ENCODE measurements around the gene LMX1A. TPM values are rescaled to one million over a fixed set of nuclear protein-coding genes. Genes with fewer than 3 reads are reported as not detected.

LMX1A gene
- polyA plus RNA-seq, 1 donor from 2014 or later, result not detected

- Mint-ChIP-seq H3K9me3 (peaks cover 0 to 2% (median 0%) of the 10 kb centered on the region in 3 donors), H3K4me1 (peaks cover 0 to 2% (median 0%) of the 10 kb centered on the region in 3 donors), H3K27me3 (peaks cover 7% of the 10 kb centered on the region), H3K36me3 (no peaks in the 10 kb centered on the region), H3K27ac (no peak overlapping the region), H3K4me3 (no peak overlapping the region)
These were observed 140.8 kb downstream of the LMX1A start for GRCh38 chr1:165215676-165216075.

GRCh38 chr1:165212229-165212628 lies 144.3 kb downstream of the LMX1A start:
- H3K9me3 Mint-ChIP-seq, result no peaks in the 10 kb centered on the region
- H3K36me3 Mint-ChIP-seq, result no peaks in the 10 kb centered on the region
- peaks cover 0 to 1% (median 0%) of the 10 kb centered on the region in 3 donors for H3K4me1 Mint-ChIP-seq
- no peaks in the 10 kb centered on the region for H3K27me3 Mint-ChIP-seq
- no peak overlapping the region for H3K27ac Mint-ChIP-seq
- no peak overlapping the region for H3K4me3 Mint-ChIP-seq

- Mint-ChIP-seq H3K9me3 (no peaks in the 10 kb centered on the region), H3K36me3 (no peaks in the 10 kb centered on the region), H3K27me3 (no peaks in the 10 kb centered on the region), H3K4me1 (no peaks in the 10 kb centered on the region), H3K4me3 (no peak overlapping the region), H3K27ac (no peak overlapping the region)
These were observed 148.5 kb downstream of the LMX1A start for GRCh38 chr1:165207853-165208515.

- Mint-ChIP-seq H3K4me3 (no peak overlapping the region), H3K27me3 (no peaks in the 10 kb centered on the region), H3K27ac (no peak overlapping the region), H3K36me3 (no peaks in the 10 kb centered on the region), H3K4me1 (no peaks in the 10 kb centered on the region), H3K9me3 (no peaks in the 10 kb centered on the region)
These were observed 151.4 kb downstream of the LMX1A start for GRCh38 chr1:165205145-165205544.

GRCh38 chr1:165204548-165204947 lies 152.0 kb downstream of the LMX1A start:
- no peaks in the 10 kb centered on the region for H3K4me1 Mint-ChIP-seq
- H3K9me3 Mint-ChIP-seq, result no peaks in the 10 kb centered on the region
- no peaks in the 10 kb centered on the region for H3K36me3 Mint-ChIP-seq
- no peak overlapping the region for H3K4me3 Mint-ChIP-seq
- no peaks in the 10 kb centered on the region for H3K27me3 Mint-ChIP-seq
- no peak overlapping the region for H3K27ac Mint-ChIP-seq

- no peaks in the 10 kb centered on the region for H3K4me1 Mint-ChIP-seq
- H3K27ac Mint-ChIP-seq, result no peak overlapping the region
- no peaks in the 10 kb centered on the region for H3K36me3 Mint-ChIP-seq
- peaks cover 1% of the 10 kb centered on the region for H3K27me3 Mint-ChIP-seq
- no peaks in the 10 kb centered on the region for H3K9me3 Mint-ChIP-seq
- no peak overlapping the region for H3K4me3 Mint-ChIP-seq
These were observed 165.4 kb downstream of the LMX1A start for GRCh38 chr1:165191087-165191486.

- no peak overlapping the region for H3K27ac Mint-ChIP-seq
- no peak overlapping the region for H3K4me3 Mint-ChIP-seq
- no peaks in the 10 kb centered on the region for H3K9me3 Mint-ChIP-seq
- no peaks in the 10 kb centered on the region for H3K36me3 Mint-ChIP-seq
- H3K27me3 Mint-ChIP-seq, result peaks cover 1% of the 10 kb centered on the region
- H3K4me1 Mint-ChIP-seq, result no peaks in the 10 kb centered on the region
These were observed 166.6 kb downstream of the LMX1A start for GRCh38 chr1:165189913-165190312.

- no peak overlapping the region for H3K4me3 Mint-ChIP-seq
- peaks cover 3 to 7% (median 4%) of the 10 kb centered on the region in 3 donors for H3K9me3 Mint-ChIP-seq
- peaks cover 1% of the 10 kb centered on the region for H3K27me3 Mint-ChIP-seq
- no peaks in the 10 kb centered on the region for H3K36me3 Mint-ChIP-seq
- no peak overlapping the region for H3K27ac Mint-ChIP-seq
- H3K4me1 Mint-ChIP-seq, result no peaks in the 10 kb centered on the region
These were observed 167.5 kb downstream of the LMX1A start for GRCh38 chr1:165189011-165189410.

GRCh38 chr1:165187031-165188009 lies 169.2 kb downstream of the LMX1A start:
- Mint-ChIP-seq H3K36me3 (peaks cover 2% of the 10 kb centered on the region), H3K4me3 (no peak overlapping the region), H3K4me1 (no peaks in the 10 kb centered on the region)

GRCh38 chr1:165185161-165185889 lies 171.2 kb downstream of the LMX1A start:
- peaks cover 10 to 21% (median 12%) of the 10 kb centered on the region in 3 donors for H3K9me3 Mint-ChIP-seq
- H3K36me3 Mint-ChIP-seq, result peaks cover 2% of the 10 kb centered on the region
- no peaks in the 10 kb centered on the region for H3K4me1 Mint-ChIP-seq
- peak overlapping the region in 1 of 4 donors; percentile 33 for H3K4me3 Mint-ChIP-seq
- H3K27ac Mint-ChIP-seq, result no peak overlapping the region
- H3K27me3 Mint-ChIP-seq, result no peaks in the 10 kb centered on the region

More at GRCh38 chr1:165187031-165188009, 169.2 kb downstream of the LMX1A start:
- peaks cover 8 to 16% (median 10%) of the 10 kb centered on the region in 3 donors for H3K9me3 Mint-ChIP-seq
- H3K27me3 Mint-ChIP-seq, result peaks cover 1% of the 10 kb centered on the region
- H3K27ac Mint-ChIP-seq, result no peak overlapping the region

GRCh38 chr1:165182975-165183374 lies 173.5 kb downstream of the LMX1A start:
- peaks cover 0 to under 1% (median 0%) of the 10 kb centered on the region in 3 donors for H3K4me1 Mint-ChIP-seq

GRCh38 chr1:165179306-165179705 lies 177.2 kb downstream of the LMX1A start:
- Mint-ChIP-seq H3K27ac (no peak overlapping the region), H3K36me3 (peaks cover 3% of the 10 kb centered on the region), H3K9me3 (peaks cover 6 to 17% (median 16%) of the 10 kb centered on the region in 3 donors), H3K4me3 (no peak overlapping the region), H3K27me3 (peaks cover 5% of the 10 kb centered on the region), H3K4me1 (peaks cover 0 to 2% (median 0%) of the 10 kb centered on the region in 3 donors)

More at GRCh38 chr1:165182975-165183374, 173.5 kb downstream of the LMX1A start:
- no peak overlapping the region for H3K27ac Mint-ChIP-seq
- H3K4me3 Mint-ChIP-seq, result no peak overlapping the region
- peaks cover 3% of the 10 kb centered on the region for H3K36me3 Mint-ChIP-seq
- peaks cover 5% of the 10 kb centered on the region for H3K27me3 Mint-ChIP-seq
- H3K9me3 Mint-ChIP-seq, result peaks cover 10 to 21% (median 16%) of the 10 kb centered on the region in 3 donors

- H3K4me3 Mint-ChIP-seq, result no peak overlapping the region
- H3K36me3 Mint-ChIP-seq, result peaks cover 2% of the 10 kb centered on the region
- peaks cover 10% of the 10 kb centered on the region for H3K27me3 Mint-ChIP-seq
- peaks cover 0 to 2% (median 0%) of the 10 kb centered on the region in 3 donors for H3K4me1 Mint-ChIP-seq
- no peaks in the 10 kb centered on the region for H3K9me3 Mint-ChIP-seq
- H3K27ac Mint-ChIP-seq, result no peak overlapping the region
These were observed 182.0 kb downstream of the LMX1A start for GRCh38 chr1:165174491-165174890.

GRCh38 chr1:165173818-165174217 lies 182.7 kb downstream of the LMX1A start:
- Mint-ChIP-seq H3K4me1 (peaks cover 0 to 2% (median 0%) of the 10 kb centered on the region in 3 donors), H3K27ac (no peak overlapping the region), H3K36me3 (peaks cover under 1% of the 10 kb centered on the region), H3K4me3 (no peak overlapping the region), H3K27me3 (peaks cover 7% of the 10 kb centered on the region), H3K9me3 (no peaks in the 10 kb centered on the region)

- Mint-ChIP-seq H3K4me1 (peaks cover 0 to 2% (median 0%) of the 10 kb centered on the region in 3 donors), H3K9me3 (no peaks in the 10 kb centered on the region), H3K27ac (no peak overlapping the region), H3K4me3 (no peak overlapping the region), H3K27me3 (peaks cover 4% of the 10 kb centered on the region), H3K36me3 (no peaks in the 10 kb centered on the region)
These were observed 183.1 kb downstream of the LMX1A start for GRCh38 chr1:165173409-165173808.

Data from IgD-negative memory B cell (primary cell).